Gastroesophageal sphincter (tissue), 3 donors: Measurements from ENCODE around the gene RUSF1.

ENCODE experiments used
- CTCF ChIP-seq, 4 experiments: fragments of 200-600 bp in 2 of 4; fragments of 450-650 bp in 2 of 4; sonication (generic) in 1 of 4; IDR thresholded peaks; one replicate each; pipeline ENCODE4 v1.5.1; 2017 to 2019; ENCODE audit warnings: antibody characterized with exemption in 4 of 4, mild to moderate bottlenecking in 2 of 4, moderate library complexity in 2 of 4
- EP300 ChIP-seq: sonication (generic); formaldehyde crosslinking; IDR thresholded peaks from one replicate; pipeline ENCODE4 v1.6.1; 2017; ENCODE audit warnings: antibody characterized with exemption, mild to moderate bottlenecking
- POLR2A ChIP-seq, 2 donors: fragments of 450-650 bp; IDR thresholded peaks; one replicate each; pipeline ENCODE4 v1.6.1; 2017; ENCODE audit warnings: antibody characterized with exemption in 2 of 2, mild to moderate bottlenecking in 2 of 2, moderate library complexity in 1 of 2
- POLR2AphosphoS5 ChIP-seq: sonication (generic); formaldehyde crosslinking; IDR thresholded peaks from one replicate; pipeline ENCODE4 v1.6.1; 2017; ENCODE audit warnings: antibody characterized with exemption

- TF ChIP-seq CTCF (IDR thresholded peaks at IDR 0.05) (no peak), POLR2A (IDR thresholded peaks at IDR 0.05) (no peak), POLR2AphosphoS5 (no peak), EP300 (no peak)
Measured at GRCh38 chr16:31508706-31509195, 560 bp upstream of the RUSF1 start.
